HepG2 (cell line): Measurements from ENCODE around the gene IFT88. TPM values are rescaled to one million over a fixed set of nuclear protein-coding genes. Genes with fewer than 3 reads are reported as not detected.

Source experiments
- ADNP ChIP-seq: sonication (generic); formaldehyde crosslinking; IDR thresholded peaks from 2 replicates; pipeline ENCODE4 v1.4.0; 2020; ENCODE audit warnings: missing genetic modification reagents
- CCDC6 ChIP-seq: sonication (generic); formaldehyde crosslinking; IDR thresholded peaks from 2 replicates; pipeline ENCODE4 v1.8.1; 2022; ENCODE audit warnings: mild to moderate bottlenecking, missing genetic modification reagents, moderate library complexity
- DNMT1 ChIP-seq: sonication (generic); formaldehyde crosslinking; IDR thresholded peaks from 2 replicates; pipeline ENCODE4 v1.5.1; 2020; ENCODE audit warnings: mild to moderate bottlenecking, missing genetic modification reagents
- FIP1L1 ChIP-seq: fragments of 200-400 bp; formaldehyde crosslinking; IDR thresholded peaks from 2 replicates; pipeline ENCODE4 v1.6.1; 2018; ENCODE audit warnings: low read depth, mild to moderate bottlenecking, low read length, moderate library complexity, borderline replicate concordance; ENCODE audit not compliant: insufficient read depth
- FOXM1 ChIP-seq: sonication (generic); formaldehyde crosslinking; IDR thresholded peaks from 2 replicates; pipeline ENCODE4 v1.5.0; 2020; ENCODE audit warnings: missing genetic modification reagents
- KAT8 ChIP-seq: IDR thresholded peaks from 2 replicates; pipeline ENCODE4 v1.6.1; 2016; ENCODE audit warnings: missing genetic modification reagents, missing compliant biosample characterization
- MBNL3 ChIP-seq: fragments of 250-450 bp; sonication (Bioruptor Pico); conservative IDR thresholded peaks from 2 replicates; pipeline ENCODE4 v1.8.0; 2022; ENCODE audit warnings: mild to moderate bottlenecking, inconsistent platforms
- MTA3 ChIP-seq: sonication (generic); formaldehyde crosslinking; IDR thresholded peaks from 2 replicates; pipeline ENCODE4 v1.4.0; 2020; ENCODE audit warnings: missing genetic modification reagents
- PHF8 ChIP-seq: sonication (generic); formaldehyde crosslinking; IDR thresholded peaks from 2 replicates; pipeline ENCODE4 v1.5.0; 2020; ENCODE audit warnings: missing genetic modification reagents
- POGZ ChIP-seq: sonication (generic); formaldehyde crosslinking; IDR thresholded peaks from 2 replicates; pipeline ENCODE4 v1.4.0; 2020; ENCODE audit warnings: mild to moderate bottlenecking, missing genetic modification reagents
- SRF ChIP-seq: IDR thresholded peaks from 2 replicates; pipeline ENCODE4 v1.6.1; 2011; ENCODE audit warnings: mild to moderate bottlenecking, low read depth, low read length, moderate library complexity
- TBP ChIP-seq: sonication (generic); formaldehyde crosslinking; IDR thresholded peaks from 2 replicates; pipeline ENCODE4 v1.5.0; 2020; ENCODE audit warnings: missing genetic modification reagents
- THYN1 ChIP-seq: sonication (generic); formaldehyde crosslinking; IDR thresholded peaks from 2 replicates; pipeline ENCODE4 v1.8.1; 2023; ENCODE audit warnings: low read depth, mild to moderate bottlenecking, moderate library complexity, missing genetic modification reagents, borderline replicate concordance
- ZBTB38 ChIP-seq: sonication (generic); formaldehyde crosslinking; IDR thresholded peaks from 2 replicates; pipeline ENCODE4 v1.5.1; 2020; ENCODE audit warnings: mild to moderate bottlenecking, missing genetic modification reagents
- ZC3H4 ChIP-seq: sonication (generic); formaldehyde crosslinking; IDR thresholded peaks from 2 replicates; pipeline ENCODE4 v1.4.0; 2020; ENCODE audit warnings: missing genetic modification reagents, borderline replicate concordance
- ZNF501 ChIP-seq: sonication (generic); formaldehyde crosslinking; IDR thresholded peaks from 2 replicates; pipeline ENCODE4 v1.5.1; 2020; ENCODE audit warnings: mild to moderate bottlenecking, moderate library complexity, missing genetic modification reagents
- ZNF510 ChIP-seq: sonication (generic); formaldehyde crosslinking; IDR thresholded peaks from 2 replicates; pipeline ENCODE4 v1.4.0; 2020; ENCODE audit warnings: low read depth, mild to moderate bottlenecking, missing genetic modification reagents
- ZNF552 ChIP-seq: sonication (generic); formaldehyde crosslinking; IDR thresholded peaks from 2 replicates; pipeline ENCODE4 v1.9.0; 2022; ENCODE audit warnings: missing genetic modification reagents, mild to moderate bottlenecking, borderline replicate concordance
- ZNF619 ChIP-seq: sonication (generic); formaldehyde crosslinking; IDR thresholded peaks from 2 replicates; pipeline ENCODE4 v1.4.0; 2020; ENCODE audit warnings: mild to moderate bottlenecking, missing genetic modification reagents
- ZNF652 ChIP-seq: IDR thresholded peaks from 2 replicates; pipeline ENCODE4 v1.6.1; 2016; ENCODE audit warnings: low read depth, borderline replicate concordance
- ZNF660 ChIP-seq: sonication (generic); formaldehyde crosslinking; IDR thresholded peaks from 2 replicates; pipeline ENCODE4 v1.5.1; 2020; ENCODE audit warnings: mild to moderate bottlenecking, low read depth, missing genetic modification reagents, borderline replicate concordance
- polyA plus RNA-seq, 8 experiments: library from polyadenylated mRNA; depleted of rRNA in 3 of 8; stranded (reverse) in 7 of 8; unstranded in 1 of 8; fragments of >200 nt; fragmentation: Illumina TruSeq in 4 of 8; extraction: Trizol in 4 of 8; gene quantifications; 2 replicates each; pipeline versions ENCODE4 v1.2.1 to v1.2.3, GENCODE V29; 2011 to 2016; ENCODE audit warnings: low read depth in 4 of 8, missing spikeins in 1 of 8, mixed read lengths in 1 of 8; ENCODE audit not compliant: insufficient read depth in 1 of 8
- total RNA-seq, 5 experiments: library from RNA; depleted of rRNA; stranded (reverse); fragments of >200 nt; fragmentation: Illumina TruSeq; extraction: Trizol; gene quantifications; 2 replicates each; pipeline ENCODE4 v1.2.3, GENCODE V29; 2016; ENCODE audit warnings: low read depth in 1 of 5
- TF ChIP-seq, protein P1 (sequence below): sonication (generic); formaldehyde crosslinking; IDR thresholded peaks from 2 replicates; pipeline ENCODE4 v1.5.0; 2020; ENCODE audit warnings: missing genetic modification reagents
- TF ChIP-seq, protein P2 (sequence below): sonication (generic); formaldehyde crosslinking; IDR thresholded peaks from 2 replicates; pipeline ENCODE4 v1.9.0; 2021; ENCODE audit warnings: missing genetic modification reagents, mild to moderate bottlenecking, borderline replicate concordance
- TF ChIP-seq, protein P3 (sequence below): sonication (generic); formaldehyde crosslinking; IDR thresholded peaks from 2 replicates; pipeline ENCODE4 v1.8.0; 2022; ENCODE audit warnings: missing genetic modification reagents, low read depth, mild to moderate bottlenecking, borderline replicate concordance
- TF ChIP-seq, protein P4 (sequence below): sonication (generic); formaldehyde crosslinking; IDR thresholded peaks from 2 replicates; pipeline ENCODE4 v1.5.0; 2020; ENCODE audit warnings: missing genetic modification reagents, mild to moderate bottlenecking, borderline replicate concordance
- TF ChIP-seq, protein P5 (sequence below): sonication (generic); formaldehyde crosslinking; IDR thresholded peaks from 2 replicates; pipeline ENCODE4 v1.5.1; 2020; ENCODE audit warnings: mild to moderate bottlenecking, missing genetic modification reagents, borderline replicate concordance

The IFT88 gene
- total and polyA plus RNA-seq, 2 of the 13 experiments (the other 11 are each of a cell fraction or from before 2014, with no cell fraction given), result 8.4 to 19.9 TPM

DNA sequence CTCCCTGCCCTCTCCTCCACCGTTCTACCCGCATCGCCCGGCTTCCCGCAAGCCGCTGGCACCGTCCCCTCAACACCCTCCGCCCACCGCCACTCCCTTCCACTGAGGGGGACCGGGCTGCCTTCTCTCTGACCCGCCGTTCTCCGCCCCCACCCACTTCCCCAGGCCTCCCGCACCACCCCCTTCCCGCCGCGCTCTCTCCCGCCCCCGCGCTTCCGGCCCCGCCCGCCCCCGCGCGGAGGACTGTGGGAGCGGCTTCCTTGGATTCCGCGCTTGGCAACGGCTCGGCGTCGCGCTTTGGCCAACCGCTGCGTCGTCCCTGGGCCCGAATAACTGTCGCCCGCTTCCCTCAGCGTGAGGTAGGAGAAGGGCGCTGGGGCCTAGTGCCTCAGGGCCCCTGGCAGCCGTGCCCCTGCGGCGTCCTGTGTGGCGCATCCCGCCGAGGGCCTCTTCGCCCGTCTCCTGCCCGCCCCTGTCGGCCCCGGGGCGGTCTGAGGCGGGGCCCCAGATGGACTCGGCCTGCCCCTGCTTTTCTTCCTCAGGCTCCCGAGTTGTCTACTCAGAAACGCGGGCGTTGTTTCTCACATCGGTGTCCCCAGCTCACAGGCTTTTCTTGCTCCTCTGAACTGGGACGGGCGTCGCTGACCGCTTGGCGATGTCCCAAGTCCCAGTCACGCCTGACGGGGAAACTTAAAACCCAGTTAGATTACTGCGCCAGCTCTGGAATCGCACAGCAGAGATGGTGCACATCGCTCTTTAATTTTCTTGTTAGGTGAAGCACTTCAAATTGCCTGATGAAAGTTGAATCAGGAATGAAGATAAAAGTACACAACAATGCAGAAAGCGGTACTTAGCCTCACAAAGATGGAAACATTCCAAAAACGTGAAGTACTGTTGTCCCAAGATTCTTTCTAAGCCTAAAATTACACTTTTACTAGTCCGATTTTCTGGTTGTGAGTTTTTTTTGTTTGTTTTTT, at the start of gene IFT88 (continued):
- TF ChIP-seq, protein P1, sequence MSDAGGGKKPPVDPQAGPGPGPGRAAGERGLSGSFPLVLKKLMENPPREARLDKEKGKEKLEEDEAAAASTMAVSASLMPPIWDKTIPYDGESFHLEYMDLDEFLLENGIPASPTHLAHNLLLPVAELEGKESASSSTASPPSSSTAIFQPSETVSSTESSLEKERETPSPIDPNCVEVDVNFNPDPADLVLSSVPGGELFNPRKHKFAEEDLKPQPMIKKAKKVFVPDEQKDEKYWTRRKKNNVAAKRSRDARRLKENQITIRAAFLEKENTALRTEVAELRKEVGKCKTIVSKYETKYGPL, result no peak; the same call in 1 of the 2 replicates
- TF ChIP-seq, protein P2, sequence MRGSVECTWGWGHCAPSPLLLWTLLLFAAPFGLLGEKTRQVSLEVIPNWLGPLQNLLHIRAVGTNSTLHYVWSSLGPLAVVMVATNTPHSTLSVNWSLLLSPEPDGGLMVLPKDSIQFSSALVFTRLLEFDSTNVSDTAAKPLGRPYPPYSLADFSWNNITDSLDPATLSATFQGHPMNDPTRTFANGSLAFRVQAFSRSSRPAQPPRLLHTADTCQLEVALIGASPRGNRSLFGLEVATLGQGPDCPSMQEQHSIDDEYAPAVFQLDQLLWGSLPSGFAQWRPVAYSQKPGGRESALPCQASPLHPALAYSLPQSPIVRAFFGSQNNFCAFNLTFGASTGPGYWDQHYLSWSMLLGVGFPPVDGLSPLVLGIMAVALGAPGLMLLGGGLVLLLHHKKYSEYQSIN (CRISPR knock-in tag), result no peak
- no peak for TF ChIP-seq MTA3 (CRISPR knock-in tag)
- TF ChIP-seq ZNF619, result peak; percentile 89
- no peak for TF ChIP-seq ZNF552
- TF ChIP-seq ADNP (CRISPR knock-in tag), result no peak
- TF ChIP-seq THYN1 (CRISPR knock-in tag), result no peak
- TF ChIP-seq ZC3H4 (CRISPR knock-in tag), result peak; percentile 34; the same call in 1 of the 2 replicates
- TF ChIP-seq KAT8, result no peak
- no peak for TF ChIP-seq ZNF652
- TF ChIP-seq ZNF660 (CRISPR knock-in tag), result no peak
- TF ChIP-seq SRF, result no peak
- peak; percentile 73; the same call in 1 of the 2 replicates for TF ChIP-seq ZNF510 (CRISPR knock-in tag)
- TF ChIP-seq, protein P3, sequence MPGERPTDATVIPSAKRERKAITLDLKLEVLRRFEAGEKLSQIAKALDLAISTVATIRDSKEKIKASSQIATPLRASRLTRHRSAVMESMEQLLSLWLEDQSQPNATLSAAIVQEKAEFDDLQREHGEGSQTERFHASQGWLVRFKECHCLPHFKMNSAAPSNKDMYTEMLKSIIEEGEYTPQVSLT, result no peak
- no peak for TF ChIP-seq MBNL3 (CRISPR knock-in tag)
- TF ChIP-seq CCDC6 (CRISPR knock-in tag), result no peak; the same call in 1 of the 2 replicates
- TF ChIP-seq FIP1L1, result 0 out of 2 replicates have a peak, but pooled peaks have one; percentile 56
- peak; percentile 75; the same call in 1 of the 2 replicates for TF ChIP-seq FOXM1 (CRISPR knock-in tag)
- peak; percentile 54; the same call in 1 of the 2 replicates for TF ChIP-seq POGZ (CRISPR knock-in tag)
- TF ChIP-seq, protein P4, sequence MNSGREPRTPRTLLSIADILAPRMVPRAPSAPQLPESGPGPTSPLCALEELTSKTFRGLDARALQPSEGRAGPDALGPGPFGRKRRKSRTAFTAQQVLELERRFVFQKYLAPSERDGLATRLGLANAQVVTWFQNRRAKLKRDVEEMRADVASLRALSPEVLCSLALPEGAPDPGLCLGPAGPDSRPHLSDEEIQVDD (CRISPR knock-in tag), result no peak; the same call in 1 of the 2 replicates
- peak; percentile 94 for TF ChIP-seq PHF8 (CRISPR knock-in tag)
- no peak; the same call in 1 of the 2 replicates for TF ChIP-seq DNMT1 (CRISPR knock-in tag)
- TF ChIP-seq ZNF501 (CRISPR knock-in tag), result peak; percentile 70
- TF ChIP-seq, protein P5, sequence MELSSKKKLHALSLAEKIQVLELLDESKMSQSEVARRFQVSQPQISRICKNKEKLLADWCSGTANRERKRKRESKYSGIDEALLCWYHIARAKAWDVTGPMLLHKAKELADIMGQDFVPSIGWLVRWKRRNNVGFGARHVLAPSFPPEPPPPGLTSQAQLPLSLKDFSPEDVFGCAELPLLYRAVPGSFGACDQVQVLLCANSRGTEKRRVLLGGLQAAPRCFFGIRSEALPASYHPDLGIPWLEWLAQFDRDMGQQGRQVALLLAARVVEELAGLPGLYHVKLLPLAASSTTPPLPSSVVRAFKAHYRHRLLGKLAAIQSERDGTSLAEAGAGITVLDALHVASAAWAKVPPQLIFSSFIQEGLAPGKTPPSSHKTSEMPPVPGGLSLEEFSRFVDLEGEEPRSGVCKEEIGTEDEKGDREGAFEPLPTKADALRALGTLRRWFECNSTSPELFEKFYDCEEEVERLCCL (CRISPR knock-in tag), result no peak
- no peak for TF ChIP-seq TBP (CRISPR knock-in tag)
- TF ChIP-seq ZBTB38 (CRISPR knock-in tag), result peak; percentile 86
